HL-60 (cell line): ENCODE measurements around the gene PTTG2.

Source experiments
- DNase-seq, 2 experiments: peaks; one replicate each; pipeline ENCODE4 v3.0.0-alpha.2; 2010 to 2020; ENCODE audit warnings: low read depth in 1 of 2, low spot score in 1 of 2
- H3K27ac ChIP-seq: fragments of 250-450 bp; sonication (Bioruptor Pico); replicated peaks from 2 replicates; pipeline ENCODE4 v1.5.1; 2020; ENCODE audit warnings: mild to moderate bottlenecking, moderate library complexity
- H3K27me3 ChIP-seq: fragments of 250-450 bp; sonication (Bioruptor Pico); 2 replicates; pipeline ENCODE4 v1.5.1; 2021; ENCODE audit warnings: mild to moderate bottlenecking, moderate library complexity; ENCODE audit not compliant: insufficient read depth, poor library complexity, severe bottlenecking
- H3K4me3 ChIP-seq: replicated peaks from 2 replicates; pipeline ENCODE4 v1.5.1; 2011; ENCODE audit warnings: mild to moderate bottlenecking, control low read depth, low read length; ENCODE audit not compliant: insufficient read depth
- CTCF ChIP-seq: IDR thresholded peaks from one replicate; pipeline ENCODE4 v1.5.1; 2011; ENCODE audit warnings: low read length, control low read depth, inconsistent platforms; ENCODE audit not compliant: insufficient read depth
- GABPA ChIP-seq: IDR thresholded peaks from 2 replicates; pipeline ENCODE4 v1.6.1; 2012; ENCODE audit warnings: low read depth
- POLR2AphosphoS5 ChIP-seq: IDR thresholded peaks from 2 replicates; pipeline ENCODE4 v1.6.1; 2012; ENCODE audit warnings: low read depth
- REST ChIP-seq: IDR thresholded peaks from 2 replicates; pipeline ENCODE4 v1.6.1; 2012; ENCODE audit warnings: low read depth; ENCODE audit not compliant: insufficient replicate concordance
- SPI1 ChIP-seq: IDR thresholded peaks from 2 replicates; pipeline ENCODE4 v1.6.1; 2012; ENCODE audit warnings: low read depth, mild to moderate bottlenecking, borderline replicate concordance

PTTG2 gene

GRCh38 chr4:37953156-37953555 lies 7.0 kb upstream of the PTTG2 start:
- TF ChIP-seq GABPA, result no peak
- no peak for TF ChIP-seq CTCF
- no peak for TF ChIP-seq REST
- no peak for TF ChIP-seq POLR2AphosphoS5
- TF ChIP-seq SPI1, result no peak
- no peak overlapping the region for H3K27ac ChIP-seq
- DNase-seq, result no peak
- no peak overlapping the region for H3K4me3 ChIP-seq
- no peaks in the 10 kb centered on the region for H3K27me3 ChIP-seq

DNA sequence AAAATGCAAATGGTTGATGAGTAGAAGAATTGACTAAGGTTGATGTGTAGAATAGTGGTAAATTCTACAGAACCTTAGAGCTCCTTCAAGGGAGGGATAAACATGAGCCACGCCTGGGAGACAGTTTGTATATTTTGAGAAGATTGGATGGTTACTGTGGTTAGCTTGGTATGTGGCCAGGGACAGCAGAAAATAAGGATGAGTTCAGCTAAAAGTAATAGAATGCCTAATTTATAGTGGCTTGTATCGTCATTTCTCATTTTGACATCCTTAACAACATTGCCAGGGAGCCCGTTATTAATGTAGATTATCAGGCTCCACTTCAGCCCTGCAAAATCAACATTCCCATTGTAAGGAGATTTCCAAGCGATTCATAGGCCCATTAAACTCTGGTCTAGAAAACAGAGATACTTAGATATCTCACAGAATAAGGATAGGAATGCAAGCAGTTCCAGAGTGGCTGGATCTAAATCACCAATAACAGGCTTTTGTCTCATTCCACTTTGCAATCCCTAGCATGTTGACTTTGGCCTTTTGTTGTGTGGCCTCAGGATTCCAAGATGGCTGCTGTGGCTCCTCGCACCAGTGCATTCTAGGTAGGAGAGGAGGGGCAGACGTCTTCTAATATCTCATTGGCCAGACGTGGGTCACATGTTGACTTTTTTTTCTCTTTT lies 6.4 kb upstream of the PTTG2 start:
- H3K27ac ChIP-seq, result no peak overlapping the region

DNA sequence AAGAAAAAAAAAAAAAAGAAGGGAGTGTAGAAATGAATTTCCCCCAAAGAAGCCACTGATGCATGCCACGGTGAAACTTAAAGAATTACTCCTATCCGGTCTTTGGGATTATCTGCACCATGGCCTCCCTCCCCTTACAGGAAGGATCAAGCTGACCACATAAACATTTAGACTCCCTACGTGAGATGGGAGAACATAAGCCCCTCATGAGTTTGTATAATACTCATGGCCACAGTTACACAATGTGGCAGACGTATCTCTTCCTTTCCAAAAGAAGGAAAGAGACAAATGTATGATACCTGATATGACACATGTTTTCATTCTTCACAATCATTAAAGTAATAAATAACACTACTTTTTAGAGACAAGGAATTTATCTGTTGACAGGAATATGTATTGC lies 3.3 kb upstream of the PTTG2 start:
- no peak for DNase-seq

More for the DNA sequence above, 6.4 kb upstream of the PTTG2 start:
- DNase-seq, result no peak
- Histone ChIP-seq H3K4me3 (no peak overlapping the region), H3K27me3 (no peaks in the 10 kb centered on the region)
- no peak for TF ChIP-seq REST
- TF ChIP-seq GABPA, result no peak
- no peak for TF ChIP-seq SPI1
- no peak for TF ChIP-seq POLR2AphosphoS5

More for the DNA sequence above, 3.3 kb upstream of the PTTG2 start:
- no peak overlapping the region for H3K27ac ChIP-seq
- TF ChIP-seq REST, result no peak
- TF ChIP-seq CTCF, result no peak
- no peak for TF ChIP-seq SPI1
- no peak for TF ChIP-seq POLR2AphosphoS5
- no peak overlapping the region for H3K4me3 ChIP-seq
- H3K27me3 ChIP-seq, result no peaks in the 10 kb centered on the region
